Activated T-cell treated with anti-CD3 and anti-CD28 coated beads, Interleukin-2, amount 50 U/mL, for 1 hour (primary cell): ENCODE data around the gene LENEP.
A peak's percentile ranks its signal among the peaks of the same experiment; 100 is the strongest.

Experiments used
- DNase-seq: peaks from one replicate; pipeline ENCODE4 v3.0.0-alpha.2; 2020

LENEP gene

DNA sequence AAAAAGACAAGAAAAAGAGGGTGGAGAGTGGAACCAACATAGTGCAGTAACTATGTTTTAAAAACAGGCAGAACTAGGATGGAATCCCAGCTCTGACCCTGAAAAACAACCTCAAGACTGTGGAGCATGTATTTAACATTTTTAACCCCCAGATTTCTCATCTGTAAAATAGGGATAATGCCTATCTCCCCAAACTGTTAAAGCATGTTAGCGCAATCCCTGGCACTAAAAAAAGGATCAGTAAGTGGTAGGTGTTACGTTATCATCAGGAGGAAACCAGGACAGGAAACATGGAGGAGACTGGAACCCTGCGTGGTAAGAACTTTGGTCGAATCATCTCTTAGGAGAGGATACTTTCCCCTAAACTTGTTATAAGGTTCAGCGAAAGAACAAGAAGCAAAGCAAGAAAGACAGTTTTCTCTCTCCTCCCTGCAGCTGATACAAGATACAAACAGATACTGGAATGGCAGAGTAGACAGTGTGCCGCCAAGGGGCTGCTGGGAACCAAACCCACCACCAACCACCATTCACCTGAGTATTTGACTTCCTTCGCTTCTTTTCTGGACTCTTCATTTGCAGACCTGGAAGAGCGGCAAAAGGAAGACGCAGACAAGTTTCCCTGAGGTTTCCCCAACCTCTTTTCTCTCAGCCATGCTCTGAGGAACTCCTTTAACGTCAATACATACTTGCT is 32.8 kb upstream of the LENEP start:
- no peak for DNase-seq

DNA sequence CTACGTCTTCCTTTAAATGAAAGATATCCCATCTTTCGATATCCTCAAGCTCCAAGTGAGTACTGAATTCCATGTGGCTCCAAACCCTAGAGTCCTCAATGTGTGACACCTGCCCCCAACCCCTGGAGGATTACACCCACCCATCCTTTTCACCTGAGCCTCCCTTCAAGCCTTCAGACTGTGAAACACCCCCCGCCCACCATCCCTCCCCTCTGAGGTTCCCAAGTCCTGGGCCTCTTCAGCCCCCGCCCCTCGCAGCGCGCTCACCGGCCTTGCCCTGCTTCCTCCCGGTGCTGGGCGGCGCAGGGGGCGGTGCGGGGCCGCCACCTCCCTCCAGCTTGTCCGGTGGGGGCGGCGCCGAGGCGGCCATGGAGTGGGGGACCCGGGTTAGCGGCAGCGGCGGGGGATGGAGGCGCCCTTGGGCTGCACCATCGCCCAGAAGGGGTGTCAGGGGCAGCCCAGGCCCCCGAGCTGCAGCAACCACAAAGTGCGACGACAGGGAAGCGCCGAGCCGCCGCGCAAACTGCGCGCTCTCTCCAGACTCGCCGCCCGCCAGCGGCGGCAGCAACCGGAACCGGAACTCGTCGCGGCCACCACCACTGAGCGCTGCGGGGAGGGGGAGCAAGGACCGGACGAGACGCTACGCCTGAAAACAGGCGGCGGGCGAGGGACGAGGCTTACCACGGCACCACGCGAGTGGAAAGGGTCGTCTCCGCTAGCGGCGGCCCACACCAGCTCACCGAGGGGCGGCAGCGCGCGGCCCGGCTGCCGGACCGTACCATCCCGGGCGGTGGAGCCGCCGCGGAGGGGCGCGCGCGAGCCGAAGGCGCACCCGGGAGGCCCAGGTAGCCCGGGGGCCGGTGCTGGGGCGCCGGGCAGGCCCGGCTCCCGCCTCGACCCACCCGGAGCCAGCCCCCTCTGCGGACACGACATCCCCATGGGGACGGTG is 31.9 kb upstream of the LENEP start, which contains the start of gene PYGO2:
Gene PYGO2, minus strand, starts transcription at position 576 of the 949 bp plus-strand sequence. Its CDS starts 206 bp downstream, at position 370.
- peak; percentile 86 for DNase-seq

DNA sequence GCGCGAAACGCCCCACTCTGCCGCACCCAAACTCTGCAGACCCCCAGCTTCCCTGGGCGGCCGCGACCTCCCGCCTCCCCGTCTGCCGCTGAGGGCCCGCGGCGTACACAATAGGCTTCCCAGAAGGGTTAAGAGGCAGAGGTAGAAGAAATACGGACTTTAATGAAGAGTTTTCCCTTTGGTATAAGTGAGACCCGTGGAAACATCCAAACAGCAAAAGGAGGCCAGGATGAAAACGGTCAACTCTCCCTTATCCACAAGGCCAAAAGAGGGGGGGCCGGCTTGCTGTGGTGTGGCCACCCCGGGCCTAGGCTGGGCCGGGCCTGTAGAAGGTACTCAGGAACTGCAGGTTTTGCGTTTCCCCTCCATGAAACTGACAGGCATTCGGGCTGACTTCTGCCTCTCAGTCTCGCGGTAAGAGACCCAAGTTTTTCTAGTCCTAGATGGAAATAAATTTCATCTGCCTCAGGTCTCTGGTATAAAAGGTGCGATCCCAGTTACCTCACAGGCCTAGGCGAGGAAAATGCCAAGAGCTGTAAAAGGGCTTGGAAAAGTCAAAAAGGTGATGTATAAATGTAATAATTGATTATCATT is 31.1 kb upstream of the LENEP start:
- no peak for DNase-seq

DNA sequence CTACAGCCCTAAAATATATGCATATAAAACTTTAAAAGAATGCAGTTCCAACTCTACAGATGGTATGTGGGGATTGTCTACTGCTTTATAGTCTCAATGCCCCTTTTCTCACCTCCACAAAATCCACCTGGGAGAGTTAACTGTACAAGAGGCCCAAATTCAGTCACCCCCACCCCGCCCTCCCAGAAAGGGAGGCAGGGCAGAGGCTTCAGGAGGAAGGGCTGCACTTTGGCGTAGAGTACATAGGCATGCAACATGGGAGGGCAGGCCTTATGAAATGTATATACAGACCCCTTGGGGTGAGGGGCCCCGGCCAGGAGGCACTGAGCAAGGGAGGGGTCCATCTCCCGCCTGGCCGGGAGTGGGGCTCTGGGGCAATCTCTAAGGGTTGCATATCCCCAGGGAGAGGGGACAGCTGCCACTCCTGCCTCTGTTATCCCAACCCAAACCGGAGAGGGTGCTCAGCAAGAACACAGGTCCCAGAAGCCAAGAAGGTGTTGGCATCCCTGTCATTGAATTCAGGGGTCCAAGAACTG is 30.5 kb upstream of the LENEP start:
- no peak for DNase-seq

DNA sequence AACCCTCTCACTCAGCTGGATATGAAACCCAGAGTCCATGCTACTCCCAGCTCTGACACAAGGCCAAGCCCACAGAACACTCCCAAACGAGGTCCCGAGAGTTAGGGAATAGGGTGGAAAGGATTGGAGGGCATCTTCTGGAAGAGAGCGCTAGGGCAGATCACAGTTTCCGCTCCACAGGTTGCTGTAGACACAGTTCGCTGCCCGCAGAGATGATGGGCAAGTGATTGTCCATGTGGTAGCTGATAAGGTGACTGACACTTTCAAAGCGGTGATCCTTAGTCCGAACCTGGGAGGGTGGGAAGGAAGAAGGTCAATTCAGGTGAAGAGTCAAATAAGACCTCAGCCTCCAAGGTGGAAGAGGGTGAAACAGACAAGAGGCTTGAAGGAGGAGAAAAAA is 29.7 kb upstream of the LENEP start:
- no peak for DNase-seq

DNA sequence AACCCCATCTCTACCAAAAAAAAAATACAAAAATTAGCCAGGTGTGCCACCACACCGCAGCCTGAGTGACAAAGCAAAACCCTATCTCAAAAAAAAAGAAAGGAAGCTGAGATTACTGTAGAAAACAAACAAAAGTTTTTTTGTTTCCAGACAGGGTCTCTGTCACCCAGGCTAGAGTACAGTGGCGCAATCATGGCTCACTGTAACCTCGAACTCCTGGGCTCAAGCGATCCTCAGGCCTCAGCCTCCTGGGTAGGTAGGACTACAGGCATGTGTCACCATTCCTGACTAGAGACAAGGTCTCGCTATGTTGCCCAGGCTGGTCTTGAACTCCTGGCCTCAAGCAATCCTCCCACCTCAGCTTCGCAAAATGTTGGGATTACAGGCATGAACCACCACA is 29.0 kb upstream of the LENEP start:
- no peak for DNase-seq

DNA sequence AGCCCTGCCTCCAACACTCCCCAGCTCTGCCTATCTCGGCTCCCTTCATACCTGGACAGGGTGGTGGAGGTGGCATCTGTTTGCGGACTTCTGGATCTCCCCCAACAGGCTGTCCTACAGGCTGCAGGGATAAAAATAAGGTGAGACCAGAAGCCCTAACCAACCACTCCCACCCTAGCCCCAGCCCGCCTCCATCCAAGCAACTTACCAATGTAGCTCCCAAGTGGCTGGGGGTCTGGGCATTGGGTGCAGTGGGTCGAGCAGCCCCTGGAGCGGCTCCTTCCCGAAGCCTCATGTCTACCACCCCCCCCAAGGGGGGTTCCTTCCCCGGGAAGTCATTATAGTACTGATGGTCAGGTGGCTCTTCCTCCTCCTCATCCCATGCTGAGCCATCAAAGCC is 27.3 kb upstream of the LENEP start:
- DNase-seq = no peak

DNA sequence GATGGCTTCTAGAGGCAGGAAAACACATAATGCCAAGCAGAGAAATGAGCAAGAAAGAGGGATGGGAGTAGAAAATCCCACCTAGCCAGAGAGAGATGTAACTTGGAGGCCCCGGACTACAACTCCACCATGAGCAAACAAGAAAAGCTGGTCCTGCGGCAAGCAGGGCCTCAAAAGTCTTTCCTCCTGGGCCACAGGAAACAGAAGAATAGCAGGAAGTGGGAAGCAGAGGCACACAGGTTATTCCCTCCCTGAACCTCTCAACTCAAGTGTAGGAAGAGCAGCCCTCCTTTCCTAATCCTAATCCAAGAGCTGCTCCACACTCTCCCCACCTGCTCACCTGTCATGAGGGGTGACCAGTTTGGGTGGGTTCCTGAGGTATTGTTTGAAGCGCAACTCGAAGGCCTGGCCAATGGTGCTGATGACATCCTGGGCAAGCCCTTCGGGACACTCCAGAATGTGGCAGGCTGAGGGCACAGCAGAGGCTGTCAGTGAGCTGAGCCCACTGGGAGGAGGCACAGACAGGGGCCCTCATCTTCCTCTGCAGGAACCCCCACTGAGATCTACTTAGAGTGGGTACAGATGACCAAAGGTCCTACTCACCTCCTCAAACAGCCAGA is 25.9 kb upstream of the LENEP start:
- DNase-seq = no peak

DNA sequence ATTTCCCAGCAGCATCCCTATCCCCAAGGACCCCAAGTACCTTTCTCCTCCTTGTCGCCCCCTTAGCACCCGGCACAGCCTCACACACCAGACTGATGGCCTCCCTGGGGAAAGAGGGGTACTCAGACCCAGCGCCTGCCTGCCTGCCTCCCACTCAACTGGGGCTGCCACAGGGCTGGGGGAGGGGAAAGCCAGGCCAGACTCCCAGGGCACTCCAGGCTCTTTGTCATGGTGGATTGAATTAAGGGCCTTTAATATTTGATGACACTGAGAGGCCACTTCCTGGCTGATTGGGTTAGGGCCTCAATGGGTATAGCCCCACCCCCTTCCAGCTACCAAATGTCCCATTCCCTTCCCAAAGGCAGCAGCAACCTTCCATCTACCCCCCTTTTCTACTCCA is 24.7 kb upstream of the LENEP start:
- no peak for DNase-seq

DNA sequence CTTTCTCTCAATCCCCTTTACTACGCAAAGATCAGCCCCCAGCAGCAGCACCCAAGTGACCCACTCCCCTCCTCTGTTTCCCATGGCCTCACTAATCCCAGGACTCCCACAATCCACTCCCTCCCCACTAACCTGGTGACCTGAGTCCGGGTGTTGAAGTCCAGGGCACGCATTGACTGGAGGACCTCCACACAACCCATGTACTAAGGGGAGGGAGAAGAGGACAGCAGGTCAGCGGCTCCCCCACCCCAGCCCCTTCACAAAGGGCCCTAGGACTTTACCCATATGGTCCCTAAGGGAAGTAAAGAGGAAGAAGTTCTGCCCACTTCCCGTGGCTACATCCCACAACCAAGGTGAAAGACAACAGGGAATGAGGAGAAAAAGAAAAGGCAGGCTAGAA is 24.1 kb upstream of the LENEP start:
- DNase-seq = no peak

DNA sequence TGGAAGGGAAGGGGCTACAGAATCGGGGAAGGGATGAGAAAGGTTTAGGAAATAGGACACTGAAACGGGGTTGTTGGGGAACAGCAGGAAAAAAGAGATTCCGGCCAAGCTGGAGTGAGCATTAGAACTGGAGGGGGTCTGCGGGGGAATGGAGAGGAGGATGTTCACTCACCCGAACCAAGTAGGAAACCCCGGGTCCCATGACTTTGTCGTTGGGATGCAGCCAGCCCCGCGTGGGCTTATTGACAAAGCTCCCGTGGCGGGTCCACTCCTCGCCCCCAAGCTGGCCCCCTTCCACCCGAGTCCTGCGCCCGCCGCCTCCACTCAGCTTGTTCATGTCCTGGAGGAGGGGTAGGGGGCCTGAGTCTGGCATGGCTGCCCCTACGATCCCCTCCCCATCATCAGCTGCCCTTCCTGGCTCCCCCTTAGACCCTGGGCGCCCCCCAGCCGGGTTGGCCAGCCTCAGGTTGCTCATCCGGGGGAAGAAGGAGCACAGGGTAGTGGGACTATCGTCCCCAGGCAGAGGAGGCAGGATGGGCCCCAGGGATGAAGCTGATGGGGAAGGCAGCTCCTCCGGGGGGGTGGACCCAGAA is 23.4 kb upstream of the LENEP start:
- no peak for DNase-seq

DNA sequence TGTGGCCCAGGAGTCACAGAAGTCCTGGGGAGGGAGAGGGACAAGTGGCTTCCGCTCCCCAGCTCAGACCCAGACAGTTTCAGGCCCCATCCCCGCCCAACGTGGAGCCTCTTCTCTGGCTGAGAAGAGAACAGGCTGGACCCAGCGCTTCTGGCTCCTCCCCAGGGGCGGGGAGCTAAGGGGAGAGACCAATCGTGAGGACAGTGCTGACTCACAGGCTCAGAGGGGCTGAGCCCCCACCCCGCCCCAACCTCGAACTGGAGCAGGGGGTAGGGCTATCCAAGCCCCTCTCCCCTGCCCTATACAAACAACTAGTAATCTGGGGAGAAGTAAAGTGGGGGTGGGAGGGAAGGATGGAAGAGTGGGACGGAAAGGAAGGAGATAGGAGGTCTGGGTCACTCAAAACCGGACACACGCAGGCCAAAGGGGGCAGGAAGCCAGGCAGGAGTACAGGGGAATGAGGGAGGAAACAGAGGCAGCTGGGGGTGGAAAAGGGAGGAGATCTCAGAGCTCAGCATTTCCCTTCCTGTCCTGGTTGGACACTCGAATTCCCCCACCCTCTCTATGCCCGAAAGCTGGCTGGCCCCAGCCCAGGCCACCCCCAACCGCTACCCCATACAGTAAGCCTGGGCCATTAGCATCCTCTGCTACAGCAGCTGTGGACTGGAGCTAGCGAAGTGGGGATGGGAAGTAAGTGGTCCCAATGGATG is 22.6 kb upstream of the LENEP start, which contains the start of gene SHC1:
Gene SHC1, minus strand, starts transcription at position 117 of the 710 bp plus-strand sequence. CDS start 221 bp downstream, outside the sequence.
- no peak for DNase-seq

DNA sequence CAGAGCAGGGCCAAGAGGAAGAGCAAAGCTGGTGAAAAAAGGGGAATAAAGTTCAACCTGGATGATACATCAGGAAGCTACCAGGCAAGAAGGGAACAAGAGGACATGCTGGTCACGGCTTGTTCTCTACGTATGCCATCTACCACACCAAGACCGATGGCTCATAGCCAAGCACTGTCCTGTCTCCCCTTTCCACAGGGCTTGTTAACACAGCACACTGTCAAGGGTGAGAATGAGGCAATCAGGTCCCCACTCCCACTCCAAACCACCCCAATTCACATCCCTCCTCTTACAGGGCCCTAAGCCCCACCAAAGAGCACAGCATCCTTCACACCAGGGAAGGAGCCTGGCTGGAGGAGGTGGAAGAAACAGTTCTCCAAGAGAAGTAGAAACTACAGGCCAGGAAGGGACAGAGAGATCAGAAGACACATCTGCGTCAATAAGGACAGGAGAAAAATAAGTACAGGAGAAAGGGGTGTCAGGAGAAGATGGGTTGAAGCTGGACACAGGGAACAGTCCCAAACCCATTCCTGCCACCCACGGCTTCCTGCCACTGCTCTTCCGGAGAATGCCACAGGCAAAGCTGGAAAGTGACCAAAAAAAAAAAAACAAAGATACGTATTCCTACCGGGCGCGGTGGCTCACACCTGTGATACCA is 21.9 kb upstream of the LENEP start:
- no peak for DNase-seq

DNA sequence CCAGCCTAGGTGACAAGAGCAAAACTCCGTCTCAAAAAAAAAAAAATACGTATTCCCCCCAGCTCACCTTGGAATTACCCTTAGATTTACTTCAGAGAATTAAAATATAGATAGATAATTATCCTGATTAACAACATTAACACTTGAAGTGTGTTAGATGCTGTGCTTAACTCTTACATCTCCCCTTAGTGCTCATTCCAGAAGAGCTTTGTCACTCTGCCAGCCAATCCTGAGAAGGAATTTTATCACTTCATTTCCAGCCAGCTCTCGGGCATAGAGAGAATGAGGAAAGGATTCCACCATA is 21.2 kb upstream of the LENEP start:
- no peak for DNase-seq

DNA sequence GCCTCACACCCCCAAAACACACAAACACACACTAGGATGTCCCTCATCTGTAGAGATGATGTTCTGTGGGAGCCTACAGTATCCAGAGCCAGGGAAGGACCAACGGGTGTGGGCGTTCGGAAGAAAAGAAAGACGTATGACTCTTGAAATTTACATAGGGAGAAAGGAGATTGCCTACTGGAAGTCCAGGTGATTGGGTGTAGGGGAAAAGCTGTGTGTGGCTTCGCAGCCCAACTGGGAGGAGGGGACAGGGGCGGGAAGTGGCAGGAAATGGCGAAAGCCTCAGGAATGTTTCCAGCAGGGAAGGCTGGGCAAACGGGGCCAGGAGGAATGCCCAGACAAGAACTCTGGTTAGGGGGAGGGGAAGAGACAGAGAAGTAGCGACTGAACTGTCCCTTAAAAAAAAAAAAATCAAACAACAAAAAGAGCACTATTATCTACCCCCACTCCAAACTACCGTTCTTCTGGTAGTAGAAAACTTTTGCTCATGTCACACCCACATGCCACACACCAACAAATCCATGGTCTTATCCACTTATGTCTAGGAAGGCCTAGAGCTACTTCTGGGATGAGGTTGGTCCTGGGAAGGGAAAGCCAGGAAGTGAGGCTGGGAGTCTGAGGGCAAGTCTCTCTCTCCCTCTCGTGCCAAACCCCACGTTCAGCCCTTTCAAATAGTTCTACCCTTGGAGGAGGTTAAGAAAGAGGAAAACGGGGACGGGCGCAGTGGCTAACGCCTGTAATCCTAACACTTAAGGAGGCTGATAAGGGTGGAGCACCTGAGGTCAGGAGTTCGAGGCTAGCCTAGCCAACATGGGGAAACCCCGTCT is 20.7 kb upstream of the LENEP start:
- no peak for DNase-seq

DNA sequence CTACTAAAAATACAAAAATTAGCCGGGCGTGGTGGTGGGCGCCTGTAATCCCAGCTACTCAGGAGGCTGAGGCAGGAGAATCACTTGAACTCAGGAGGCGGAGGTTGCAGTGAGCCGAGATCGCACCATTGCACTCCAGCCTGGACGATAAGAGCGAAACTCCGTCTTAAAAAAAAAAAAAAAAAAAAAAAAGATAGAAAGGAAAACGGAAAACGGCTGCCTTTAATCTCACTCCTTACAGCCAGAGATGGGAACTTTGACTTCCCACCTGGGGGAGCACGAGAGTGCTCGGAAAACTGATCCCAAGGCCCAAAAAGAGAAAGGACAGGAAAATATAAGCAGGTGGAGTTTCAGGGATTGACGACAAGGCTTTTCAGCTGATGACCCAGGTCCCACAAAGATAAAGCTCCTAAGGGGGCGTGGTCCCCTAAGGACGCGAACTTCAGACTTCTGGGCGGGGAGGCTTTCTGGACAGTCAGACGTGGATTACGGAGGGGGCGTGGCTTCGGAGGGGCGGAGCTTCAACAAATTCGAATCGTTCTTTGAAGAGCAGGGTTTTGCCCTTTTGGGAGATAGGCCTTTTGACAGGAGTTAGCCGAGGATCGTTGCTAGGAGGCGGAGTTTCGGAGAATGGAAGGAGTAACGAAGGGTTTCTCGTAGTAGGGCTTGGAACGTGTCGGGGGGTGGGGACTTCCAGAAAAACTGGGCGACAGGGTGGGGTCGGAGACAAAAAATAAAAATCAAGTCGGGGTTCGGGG is 19.9 kb upstream of the LENEP start:
- peak; percentile 89 for DNase-seq

DNA sequence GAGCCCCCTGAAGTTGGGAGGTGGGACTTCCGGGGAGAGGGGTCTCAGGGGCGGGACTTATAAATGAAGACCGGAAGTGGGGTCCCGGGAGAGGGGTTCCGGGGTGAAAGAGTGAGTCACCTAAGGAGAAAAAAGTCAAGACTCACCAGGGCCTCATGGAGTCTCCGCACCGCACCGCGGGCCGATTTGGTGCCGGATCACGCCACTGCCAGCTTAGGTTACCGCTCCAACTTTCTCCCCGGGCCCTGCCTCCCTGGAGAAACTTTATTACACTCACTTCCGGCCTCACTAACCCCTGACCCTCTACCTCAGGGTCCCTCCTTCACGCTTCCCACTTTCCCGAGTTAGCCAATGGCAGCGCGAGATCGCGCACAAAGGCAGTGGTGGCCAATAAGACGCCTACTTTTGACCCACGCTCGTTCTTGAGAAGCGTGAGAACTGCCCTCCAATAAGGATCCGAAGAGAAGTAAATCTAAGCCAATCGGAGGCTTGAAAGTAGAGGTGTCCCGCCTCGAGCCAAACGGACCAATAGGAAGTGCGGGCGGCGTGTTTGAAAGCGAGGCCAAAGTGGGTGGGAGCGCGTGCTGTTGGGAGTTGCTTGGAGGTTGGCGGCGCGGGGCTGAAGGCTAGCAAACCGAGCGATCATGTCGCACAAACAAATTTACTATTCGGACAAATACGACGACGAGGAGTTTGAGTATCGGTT is 19.1 kb upstream of the LENEP start, which contains the start of gene CKS1B:
Gene CKS1B, plus strand, starts transcription at position 580 of the 706 bp plus-strand sequence. Its CDS starts 65 bp downstream, at position 645.
- peak; percentile 95 for DNase-seq

DNA sequence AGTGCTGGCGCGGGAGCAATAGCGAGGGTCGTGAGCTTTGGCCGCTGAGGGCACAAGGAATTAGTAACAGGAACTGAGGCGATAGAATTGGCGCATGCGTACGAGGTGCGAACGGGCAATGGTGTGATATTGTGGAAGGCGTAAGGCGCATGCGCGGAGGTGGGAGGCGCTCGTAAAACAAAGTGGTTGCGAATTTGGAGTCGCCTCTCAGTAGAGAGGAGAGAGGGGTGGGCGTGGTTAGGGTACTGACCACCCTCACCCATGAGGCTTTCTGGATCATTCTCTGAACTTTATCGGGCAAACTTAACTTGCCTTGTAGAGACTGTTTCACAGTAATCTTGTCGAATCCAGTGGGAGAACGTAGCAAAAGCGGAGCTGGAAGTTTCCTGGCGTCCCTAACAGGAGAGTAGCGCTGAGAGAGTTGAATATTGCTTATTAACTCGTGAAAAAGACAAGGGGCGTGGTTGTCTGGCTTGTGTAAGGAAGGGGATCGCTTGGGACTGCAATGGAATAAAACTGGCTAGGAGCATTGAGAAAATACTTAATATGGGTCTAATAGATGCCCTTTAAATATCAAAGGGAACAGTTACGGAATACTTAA is 18.5 kb upstream of the LENEP start:
- no peak for DNase-seq
